Measurements from ENCODE around the gene SGTB.
"Not testable (repeated sequence)": the region's sequence is repeated elsewhere in the genome, so short reads cannot be mapped to it uniquely, and the experiment has no call there.

SGTB gene

DNA sequence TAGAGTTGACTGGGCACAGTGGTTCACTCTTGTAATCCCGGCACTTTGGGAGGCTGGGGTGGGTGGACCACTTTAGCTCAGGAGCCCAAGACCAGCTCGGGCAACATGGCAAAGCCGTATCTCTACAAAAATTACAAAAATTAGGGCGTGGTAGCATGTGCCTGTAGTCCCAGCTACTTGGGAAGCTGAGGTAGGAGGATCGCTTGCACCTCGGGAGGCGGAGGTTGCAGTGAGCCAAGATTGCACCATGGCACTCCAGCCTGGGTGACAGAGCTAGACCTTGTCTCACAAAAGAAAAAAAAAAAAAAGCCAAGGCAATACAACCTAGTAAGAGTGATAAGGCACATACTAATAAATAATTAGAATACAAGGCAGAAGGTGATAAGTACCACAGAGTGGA is 15.9 kb upstream of the SGTB start:
- Histone ChIP-seq H3K36me3 (ENCODE audit: insufficient read depth, low read length) (no peaks in the 10 kb centered on the region), H3K9ac (ENCODE audit: low read depth, low read length, poor library complexity, severe bottlenecking) (no peak overlapping the region), H3K4me3 (ENCODE audit: low read length, poor library complexity, severe bottlenecking) (no peak overlapping the region), H3F3A (ENCODE audit: low read depth) (no peaks in the 10 kb centered on the region), H3K9me3 (ENCODE audit: insufficient read depth, low read depth, low read length) (no peaks in the 10 kb centered on the region), H3K27me3 (ENCODE audit: insufficient read depth, low read length, poor library complexity, severe bottlenecking) (no peaks in the 10 kb centered on the region), H3K79me2 (ENCODE audit: insufficient read depth, low read length) (peaks cover 4% of the 10 kb centered on the region; the same call in 1 of the 2 replicates), H2AFZ (ENCODE audit: low read length) (no peak overlapping the region), H4K20me1 (ENCODE audit: insufficient read depth, low read length, poor library complexity, severe bottlenecking) (no peaks in the 10 kb centered on the region), H3K4me1 (ENCODE audit: insufficient read depth, low read length, poor library complexity, severe bottlenecking) (peaks cover 11% of the 10 kb centered on the region), H3K4me2 (ENCODE audit: low read depth, low read length, poor library complexity, severe bottlenecking) (no peak overlapping the region), H3K9me2 (replicated peaks; ENCODE audit: low read depth, low read length) (no peaks in the 10 kb centered on the region)
- no peak for TF ChIP-seq EZH2phosphoT487 (IDR thresholded peaks at IDR 0.05; ENCODE audit: borderline replicate concordance)
- TF ChIP-seq, protein P1, sequence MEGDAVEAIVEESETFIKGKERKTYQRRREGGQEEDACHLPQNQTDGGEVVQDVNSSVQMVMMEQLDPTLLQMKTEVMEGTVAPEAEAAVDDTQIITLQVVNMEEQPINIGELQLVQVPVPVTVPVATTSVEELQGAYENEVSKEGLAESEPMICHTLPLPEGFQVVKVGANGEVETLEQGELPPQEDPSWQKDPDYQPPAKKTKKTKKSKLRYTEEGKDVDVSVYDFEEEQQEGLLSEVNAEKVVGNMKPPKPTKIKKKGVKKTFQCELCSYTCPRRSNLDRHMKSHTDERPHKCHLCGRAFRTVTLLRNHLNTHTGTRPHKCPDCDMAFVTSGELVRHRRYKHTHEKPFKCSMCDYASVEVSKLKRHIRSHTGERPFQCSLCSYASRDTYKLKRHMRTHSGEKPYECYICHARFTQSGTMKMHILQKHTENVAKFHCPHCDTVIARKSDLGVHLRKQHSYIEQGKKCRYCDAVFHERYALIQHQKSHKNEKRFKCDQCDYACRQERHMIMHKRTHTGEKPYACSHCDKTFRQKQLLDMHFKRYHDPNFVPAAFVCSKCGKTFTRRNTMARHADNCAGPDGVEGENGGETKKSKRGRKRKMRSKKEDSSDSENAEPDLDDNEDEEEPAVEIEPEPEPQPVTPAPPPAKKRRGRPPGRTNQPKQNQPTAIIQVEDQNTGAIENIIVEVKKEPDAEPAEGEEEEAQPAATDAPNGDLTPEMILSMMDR (conservative IDR thresholded peaks at IDR 0.05; ENCODE audit: low read length), result no peak

DNA sequence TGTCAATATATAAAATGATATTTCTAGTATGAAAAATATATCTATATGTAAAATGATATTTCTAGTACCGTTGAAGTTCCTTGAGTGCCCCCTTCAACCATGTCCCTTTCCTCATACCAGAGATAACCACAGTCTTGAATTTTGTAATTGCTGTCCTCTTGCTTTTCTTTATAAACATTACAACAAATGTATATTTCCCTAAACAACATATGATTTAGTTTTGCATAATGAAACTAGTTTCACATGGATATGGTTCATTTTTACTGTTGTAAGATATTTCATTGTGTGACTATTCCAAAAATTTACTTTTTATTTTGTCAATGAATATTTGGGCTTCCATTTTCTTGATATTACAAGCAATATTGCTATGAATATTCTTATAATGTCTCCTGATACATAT is 14.1 kb upstream of the SGTB start:
- H4K20me1 ChIP-seq (ENCODE audit: insufficient read depth, low read length, poor library complexity, severe bottlenecking), result no peaks in the 10 kb centered on the region
- H3K36me3 ChIP-seq (ENCODE audit: insufficient read depth, low read length), result no peaks in the 10 kb centered on the region
- H3K27me3 ChIP-seq (ENCODE audit: insufficient read depth, low read length, poor library complexity, severe bottlenecking), result no peaks in the 10 kb centered on the region
- H3K9me2 ChIP-seq (replicated peaks; ENCODE audit: low read depth, low read length), result no peaks in the 10 kb centered on the region
- peaks cover 11% of the 10 kb centered on the region for H3K4me1 ChIP-seq (ENCODE audit: insufficient read depth, low read length, poor library complexity, severe bottlenecking)
- TF ChIP-seq EZH2phosphoT487 (IDR thresholded peaks at IDR 0.05; ENCODE audit: borderline replicate concordance), result no peak
- TF ChIP-seq, protein P1 (conservative IDR thresholded peaks at IDR 0.05; ENCODE audit: low read length), result no peak
- H3K9ac ChIP-seq (ENCODE audit: low read depth, low read length, poor library complexity, severe bottlenecking), result no peak overlapping the region
- H2AFZ ChIP-seq (ENCODE audit: low read length), result no peak overlapping the region
- H3K9me3 ChIP-seq (ENCODE audit: insufficient read depth, low read depth, low read length), result no peaks in the 10 kb centered on the region
- no peak overlapping the region for H3K4me2 ChIP-seq (ENCODE audit: low read depth, low read length, poor library complexity, severe bottlenecking)
- peaks cover 4% of the 10 kb centered on the region; the same call in 1 of the 2 replicates for H3K79me2 ChIP-seq (ENCODE audit: insufficient read depth, low read length)
- no peaks in the 10 kb centered on the region for H3F3A ChIP-seq (ENCODE audit: low read depth)
- H3K4me3 ChIP-seq (ENCODE audit: low read length, poor library complexity, severe bottlenecking), result no peak overlapping the region

GRCh38 chr5:65734921-65735320 is 13.0 kb upstream of the SGTB start:
- no peaks in the 10 kb centered on the region for H3K9me3 ChIP-seq (ENCODE audit: insufficient read depth, low read depth, low read length)
- H3K4me3 ChIP-seq (ENCODE audit: low read length, poor library complexity, severe bottlenecking), result no peak overlapping the region
- no peak for TF ChIP-seq EZH2phosphoT487 (IDR thresholded peaks at IDR 0.05; ENCODE audit: borderline replicate concordance)
- TF ChIP-seq, protein P1 (conservative IDR thresholded peaks at IDR 0.05; ENCODE audit: low read length), result no peak
- H4K20me1 ChIP-seq (ENCODE audit: insufficient read depth, low read length, poor library complexity, severe bottlenecking), result no peaks in the 10 kb centered on the region
- H3K4me1 ChIP-seq (ENCODE audit: insufficient read depth, low read length, poor library complexity, severe bottlenecking), result peaks cover 11% of the 10 kb centered on the region
- no peaks in the 10 kb centered on the region for H3F3A ChIP-seq (ENCODE audit: low read depth)
- H3K27me3 ChIP-seq (ENCODE audit: insufficient read depth, low read length, poor library complexity, severe bottlenecking), result no peaks in the 10 kb centered on the region
- H3K9ac ChIP-seq (ENCODE audit: low read depth, low read length, poor library complexity, severe bottlenecking), result no peak overlapping the region
- no peak overlapping the region for H2AFZ ChIP-seq (ENCODE audit: low read length)
- H3K4me2 ChIP-seq (ENCODE audit: low read depth, low read length, poor library complexity, severe bottlenecking), result no peak overlapping the region
- H3K36me3 ChIP-seq (ENCODE audit: insufficient read depth, low read length), result no peaks in the 10 kb centered on the region
- peaks cover 4% of the 10 kb centered on the region; the same call in 1 of the 2 replicates for H3K79me2 ChIP-seq (ENCODE audit: insufficient read depth, low read length)
- H3K9me2 ChIP-seq (replicated peaks; ENCODE audit: low read depth, low read length), result no peaks in the 10 kb centered on the region

- H3K4me1 ChIP-seq (ENCODE audit: insufficient read depth, low read length, poor library complexity, severe bottlenecking), result peaks cover 11% of the 10 kb centered on the region
- not testable (repeated sequence) for H3K9ac ChIP-seq (ENCODE audit: low read depth, low read length, poor library complexity, severe bottlenecking); H3K36me3 ChIP-seq (ENCODE audit: insufficient read depth, low read length); H3K9me3 ChIP-seq (ENCODE audit: insufficient read depth, low read depth, low read length); H2AFZ ChIP-seq (ENCODE audit: low read length); H3K4me2 ChIP-seq (ENCODE audit: low read depth, low read length, poor library complexity, severe bottlenecking); H3K79me2 ChIP-seq (ENCODE audit: insufficient read depth, low read length); H3F3A ChIP-seq (ENCODE audit: low read depth); H3K27me3 ChIP-seq (ENCODE audit: insufficient read depth, low read length, poor library complexity, severe bottlenecking); H4K20me1 ChIP-seq (ENCODE audit: insufficient read depth, low read length, poor library complexity, severe bottlenecking); H3K9me2 ChIP-seq (replicated peaks; ENCODE audit: low read depth, low read length); H3K4me3 ChIP-seq (ENCODE audit: low read length, poor library complexity, severe bottlenecking)
Observed at GRCh38 chr5:65734196-65734775, 12.4 kb upstream of the SGTB start.

DNA sequence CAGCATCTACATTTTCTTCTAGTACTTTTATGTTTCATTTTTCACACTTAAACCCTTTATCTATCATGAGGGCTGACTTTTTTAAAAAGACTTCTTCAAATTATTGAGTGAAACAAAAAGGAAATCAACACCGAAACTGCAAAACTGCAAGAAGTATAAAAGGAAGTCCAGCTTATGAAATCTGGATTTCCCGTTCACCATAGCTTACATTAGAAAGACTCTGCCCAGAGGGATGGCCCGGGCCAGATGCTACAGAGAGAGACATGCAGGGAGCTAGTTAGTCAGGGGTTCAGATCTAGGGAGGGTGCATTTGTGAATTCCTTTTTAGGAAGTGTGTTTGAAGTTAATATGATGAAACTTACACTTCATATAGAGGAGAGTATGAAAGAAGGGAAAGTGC is 10.1 kb upstream of the SGTB start:
- not testable (repeated sequence) for H3F3A ChIP-seq (ENCODE audit: low read depth); H3K27me3 ChIP-seq (ENCODE audit: insufficient read depth, low read length, poor library complexity, severe bottlenecking); H3K79me2 ChIP-seq (ENCODE audit: insufficient read depth, low read length); H3K4me3 ChIP-seq (ENCODE audit: low read length, poor library complexity, severe bottlenecking); H3K4me2 ChIP-seq (ENCODE audit: low read depth, low read length, poor library complexity, severe bottlenecking); H3K9ac ChIP-seq (ENCODE audit: low read depth, low read length, poor library complexity, severe bottlenecking); H2AFZ ChIP-seq (ENCODE audit: low read length); H3K9me2 ChIP-seq (replicated peaks; ENCODE audit: low read depth, low read length); H3K9me3 ChIP-seq (ENCODE audit: insufficient read depth, low read depth, low read length); H3K36me3 ChIP-seq (ENCODE audit: insufficient read depth, low read length); H4K20me1 ChIP-seq (ENCODE audit: insufficient read depth, low read length, poor library complexity, severe bottlenecking)
- H3K4me1 ChIP-seq (ENCODE audit: insufficient read depth, low read length, poor library complexity, severe bottlenecking), result peaks cover 11% of the 10 kb centered on the region
